K562 (cell line): ENCODE measurements around the gene SNX25. TPM values are rescaled to one million over a fixed set of nuclear protein-coding genes. Genes with fewer than 3 reads are reported as not detected.
A peak's percentile ranks its signal among the peaks of the same experiment; 100 is the strongest.

Source experiments
- CBX8 ChIP-seq: fragments of 200-600 bp; sonication (generic); IDR thresholded peaks from 2 replicates; pipeline ENCODE4 v1.6.1; 2012; ENCODE audit warnings: borderline replicate concordance, mixed run types, low read depth, mild to moderate bottlenecking, moderate library complexity, mixed read lengths, low read length, control low read depth, inconsistent platforms; ENCODE audit not compliant: poor library complexity, severe bottlenecking; ENCODE audit errors: extremely low read depth
- CREM ChIP-seq: IDR thresholded peaks from 2 replicates; pipeline ENCODE4 v1.6.1; 2014; ENCODE audit warnings: antibody characterized with exemption, low read depth
- KDM2B ChIP-seq: fragments of 250-450 bp; sonication (Bioruptor Pico); IDR thresholded peaks from 2 replicates; pipeline ENCODE4 v1.8.0; 2021; ENCODE audit warnings: mild to moderate bottlenecking, moderate library complexity
- MAFF ChIP-seq: IDR thresholded peaks from 2 replicates; pipeline ENCODE4 v1.6.1; 2012; ENCODE audit warnings: low read length, improper control_type of control experiment
- NEUROD1 ChIP-seq: fragments of 150-350 bp; IDR thresholded peaks from 2 replicates; pipeline ENCODE4 v1.6.1; 2014; ENCODE audit warnings: borderline replicate concordance, low read length, low read depth; ENCODE audit not compliant: partially characterized antibody
- RERE ChIP-seq: sonication (generic); formaldehyde crosslinking; IDR thresholded peaks from 2 replicates; pipeline ENCODE4 v1.8.0; 2023; ENCODE audit warnings: missing genetic modification reagents, mild to moderate bottlenecking, borderline replicate concordance
- TAF1 ChIP-seq: IDR thresholded peaks from 2 replicates; pipeline ENCODE4 v1.6.1; 2011; ENCODE audit warnings: mild to moderate bottlenecking, low read length, moderate library complexity; ENCODE audit not compliant: insufficient read depth, control insufficient read depth, severe bottlenecking; ENCODE audit errors: extremely low read depth
- TEAD2 ChIP-seq: fragments of 450-650 bp; IDR thresholded peaks from 2 replicates; pipeline ENCODE4 v1.6.1; 2016; ENCODE audit warnings: missing genetic modification characterization, control low read depth, missing compliant biosample characterization
- THRAP3 ChIP-seq: fragments of 450-650 bp; IDR thresholded peaks from 2 replicates; pipeline ENCODE4 v1.6.1; 2016; ENCODE audit warnings: mild to moderate bottlenecking, inconsistent platforms, borderline replicate concordance
- YY1 ChIP-seq, 3 experiments: IDR thresholded peaks; 2 replicates each; pipeline ENCODE4 v1.6.1; 2011; ENCODE audit warnings: low read length in 2 of 3, mild to moderate bottlenecking in 2 of 3, moderate library complexity in 2 of 3, borderline replicate concordance in 1 of 3, control low read depth in 1 of 3, low read depth in 1 of 3; ENCODE audit not compliant: insufficient read depth in 3 of 3, insufficient replicate concordance in 2 of 3, control insufficient read depth in 1 of 3, insufficient read length in 1 of 3; ENCODE audit errors: extremely low read depth in 1 of 3
- ZNF24 ChIP-seq: fragments of 450-650 bp; IDR thresholded peaks from 2 replicates; pipeline ENCODE4 v1.6.1; 2016
- ZNF263 ChIP-seq: sonication (generic); formaldehyde crosslinking; IDR thresholded peaks from 2 replicates; pipeline ENCODE4 v1.8.0; 2022; ENCODE audit warnings: mild to moderate bottlenecking, missing genetic modification reagents, borderline replicate concordance
- ZNF445 ChIP-seq: fragments of 250-450 bp; sonication (Bioruptor Pico); IDR thresholded peaks from 2 replicates; pipeline ENCODE4 v1.4.0; 2020; ENCODE audit warnings: low read depth, mild to moderate bottlenecking, moderate library complexity
- polyA plus RNA-seq, 8 experiments: library from polyadenylated mRNA; depleted of rRNA in 4 of 8; stranded (reverse) in 5 of 8; unstranded in 3 of 8; fragments of >200 nt; fragmentation: Nextera tagmentation in 2 of 8; fragmentation: Illumina TruSeq in 1 of 8; extraction: Ambion mirVana in 2 of 8; extraction: Trizol in 1 of 8; gene quantifications; 2 replicates each; pipeline versions ENCODE4 v1.2.1 to v1.2.3, GENCODE V29; 2011 to 2014; ENCODE audit warnings: inconsistent platforms in 1 of 8, missing spikeins in 1 of 8
- total RNA-seq, 7 experiments: library from RNA; depleted of rRNA in 6 of 7; stranded (reverse); fragments of >200 nt in 6 of 7; fragmentation: Illumina TruSeq in 2 of 7; extraction: Trizol in 2 of 7; gene quantifications; 2 replicates each; pipeline versions ENCODE4 v1.2.1 to v1.2.3, GENCODE V29; 2011 to 2021; ENCODE audit warnings: low replicate concordance in 1 of 7
- TF ChIP-seq, protein P1 (sequence below), 2 experiments: fragments of 450-650 bp in 1 of 2; IDR thresholded peaks; 2 replicates each; pipeline ENCODE4 v1.6.1; 2011 to 2017; ENCODE audit warnings: low read depth in 2 of 2, antibody characterized with exemption in 1 of 2, borderline replicate concordance in 1 of 2, low read length in 1 of 2, mild to moderate bottlenecking in 1 of 2, mixed read lengths in 1 of 2; ENCODE audit not compliant: control insufficient read depth in 1 of 2
- TF ChIP-seq, protein P2 (sequence below): sonication (generic); IDR thresholded peaks from 2 replicates; pipeline ENCODE4 v1.6.1; 2016

SNX25 gene
- total and polyA plus RNA-seq, 9 of the 15 experiments (the other 6 are each of a cell fraction or from before 2014, with no cell fraction given), result 2.5 to 23.4 (median 13.3) TPM

DNA sequence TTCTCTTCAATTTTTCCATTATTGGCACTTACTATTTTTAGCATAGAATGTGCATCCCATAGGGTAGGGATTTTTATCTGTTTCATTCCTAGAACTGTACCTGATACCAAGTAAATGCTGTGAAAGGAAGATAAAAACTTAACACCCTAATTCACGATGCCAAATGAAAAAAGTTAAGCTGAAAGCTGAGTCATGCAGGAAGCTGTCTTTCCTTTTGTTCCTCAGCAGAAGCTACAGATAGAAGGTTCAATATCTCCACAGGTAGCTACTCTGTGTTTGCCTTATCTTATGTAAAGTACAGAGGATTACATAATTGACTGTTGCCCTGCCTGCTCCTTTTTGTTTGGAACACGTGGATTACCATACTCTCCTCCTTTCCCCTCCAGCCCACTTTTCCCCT is 109.3 kb downstream of the SNX25 start (continued):
- TF ChIP-seq RERE (CRISPR knock-in tag), result no peak
- no peak for TF ChIP-seq KDM2B (CRISPR knock-in tag)
- TF ChIP-seq MAFF, result peak; percentile 89
- TF ChIP-seq ZNF263, result no peak
- TF ChIP-seq, protein P1, sequence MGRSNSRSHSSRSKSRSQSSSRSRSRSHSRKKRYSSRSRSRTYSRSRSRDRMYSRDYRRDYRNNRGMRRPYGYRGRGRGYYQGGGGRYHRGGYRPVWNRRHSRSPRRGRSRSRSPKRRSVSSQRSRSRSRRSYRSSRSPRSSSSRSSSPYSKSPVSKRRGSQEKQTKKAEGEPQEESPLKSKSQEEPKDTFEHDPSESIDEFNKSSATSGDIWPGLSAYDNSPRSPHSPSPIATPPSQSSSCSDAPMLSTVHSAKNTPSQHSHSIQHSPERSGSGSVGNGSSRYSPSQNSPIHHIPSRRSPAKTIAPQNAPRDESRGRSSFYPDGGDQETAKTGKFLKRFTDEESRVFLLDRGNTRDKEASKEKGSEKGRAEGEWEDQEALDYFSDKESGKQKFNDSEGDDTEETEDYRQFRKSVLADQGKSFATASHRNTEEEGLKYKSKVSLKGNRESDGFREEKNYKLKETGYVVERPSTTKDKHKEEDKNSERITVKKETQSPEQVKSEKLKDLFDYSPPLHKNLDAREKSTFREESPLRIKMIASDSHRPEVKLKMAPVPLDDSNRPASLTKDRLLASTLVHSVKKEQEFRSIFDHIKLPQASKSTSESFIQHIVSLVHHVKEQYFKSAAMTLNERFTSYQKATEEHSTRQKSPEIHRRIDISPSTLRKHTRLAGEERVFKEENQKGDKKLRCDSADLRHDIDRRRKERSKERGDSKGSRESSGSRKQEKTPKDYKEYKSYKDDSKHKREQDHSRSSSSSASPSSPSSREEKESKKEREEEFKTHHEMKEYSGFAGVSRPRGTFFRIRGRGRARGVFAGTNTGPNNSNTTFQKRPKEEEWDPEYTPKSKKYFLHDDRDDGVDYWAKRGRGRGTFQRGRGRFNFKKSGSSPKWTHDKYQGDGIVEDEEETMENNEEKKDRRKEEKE (IDR thresholded peaks at IDR 0.05; ENCODE audit: borderline replicate concordance in 1 of 2, control insufficient read depth in 1 of 2, low read depth in 2 of 2, low read length in 1 of 2), result no peak
- TF ChIP-seq THRAP3, result no peak
- TF ChIP-seq ZNF445 (CRISPR knock-in tag), result no peak
- TF ChIP-seq, protein P2, sequence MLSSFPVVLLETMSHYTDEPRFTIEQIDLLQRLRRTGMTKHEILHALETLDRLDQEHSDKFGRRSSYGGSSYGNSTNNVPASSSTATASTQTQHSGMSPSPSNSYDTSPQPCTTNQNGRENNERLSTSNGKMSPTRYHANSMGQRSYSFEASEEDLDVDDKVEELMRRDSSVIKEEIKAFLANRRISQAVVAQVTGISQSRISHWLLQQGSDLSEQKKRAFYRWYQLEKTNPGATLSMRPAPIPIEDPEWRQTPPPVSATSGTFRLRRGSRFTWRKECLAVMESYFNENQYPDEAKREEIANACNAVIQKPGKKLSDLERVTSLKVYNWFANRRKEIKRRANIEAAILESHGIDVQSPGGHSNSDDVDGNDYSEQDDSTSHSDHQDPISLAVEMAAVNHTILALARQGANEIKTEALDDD, result no peak
- no peak for TF ChIP-seq YY1 (IDR thresholded peaks at IDR 0.05; ENCODE audit: borderline replicate concordance in 1 of 3, control insufficient read depth in 1 of 3, extremely low read depth in 1 of 3, insufficient read depth in 3 of 3, insufficient read length in 1 of 3, insufficient replicate concordance in 2 of 3, low read depth in 1 of 3, low read length in 2 of 3)
- no peak for TF ChIP-seq NEUROD1
- no peak for TF ChIP-seq CBX8
- TF ChIP-seq ZNF24, result no peak
- no peak for TF ChIP-seq TEAD2 (tag)
- 0 out of 2 replicates have a peak, but pooled peaks have one; percentile 19 for TF ChIP-seq CREM
- no peak for TF ChIP-seq TAF1
